Measurements from ENCODE around the gene IFNA6.

- TF ChIP-seq, protein P1, sequence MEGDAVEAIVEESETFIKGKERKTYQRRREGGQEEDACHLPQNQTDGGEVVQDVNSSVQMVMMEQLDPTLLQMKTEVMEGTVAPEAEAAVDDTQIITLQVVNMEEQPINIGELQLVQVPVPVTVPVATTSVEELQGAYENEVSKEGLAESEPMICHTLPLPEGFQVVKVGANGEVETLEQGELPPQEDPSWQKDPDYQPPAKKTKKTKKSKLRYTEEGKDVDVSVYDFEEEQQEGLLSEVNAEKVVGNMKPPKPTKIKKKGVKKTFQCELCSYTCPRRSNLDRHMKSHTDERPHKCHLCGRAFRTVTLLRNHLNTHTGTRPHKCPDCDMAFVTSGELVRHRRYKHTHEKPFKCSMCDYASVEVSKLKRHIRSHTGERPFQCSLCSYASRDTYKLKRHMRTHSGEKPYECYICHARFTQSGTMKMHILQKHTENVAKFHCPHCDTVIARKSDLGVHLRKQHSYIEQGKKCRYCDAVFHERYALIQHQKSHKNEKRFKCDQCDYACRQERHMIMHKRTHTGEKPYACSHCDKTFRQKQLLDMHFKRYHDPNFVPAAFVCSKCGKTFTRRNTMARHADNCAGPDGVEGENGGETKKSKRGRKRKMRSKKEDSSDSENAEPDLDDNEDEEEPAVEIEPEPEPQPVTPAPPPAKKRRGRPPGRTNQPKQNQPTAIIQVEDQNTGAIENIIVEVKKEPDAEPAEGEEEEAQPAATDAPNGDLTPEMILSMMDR (conservative IDR thresholded peaks at IDR 0.05; ENCODE audit: low read length) = no peak
- no peak for TF ChIP-seq EZH2phosphoT487 (IDR thresholded peaks at IDR 0.05; ENCODE audit: borderline replicate concordance)
Measured at GRCh38 chr9:21331676-21332402, 18.8 kb downstream of the IFNA6 start.
